ENCODE measurements around the gene UBE2D3.

UBE2D3 gene

DNA sequence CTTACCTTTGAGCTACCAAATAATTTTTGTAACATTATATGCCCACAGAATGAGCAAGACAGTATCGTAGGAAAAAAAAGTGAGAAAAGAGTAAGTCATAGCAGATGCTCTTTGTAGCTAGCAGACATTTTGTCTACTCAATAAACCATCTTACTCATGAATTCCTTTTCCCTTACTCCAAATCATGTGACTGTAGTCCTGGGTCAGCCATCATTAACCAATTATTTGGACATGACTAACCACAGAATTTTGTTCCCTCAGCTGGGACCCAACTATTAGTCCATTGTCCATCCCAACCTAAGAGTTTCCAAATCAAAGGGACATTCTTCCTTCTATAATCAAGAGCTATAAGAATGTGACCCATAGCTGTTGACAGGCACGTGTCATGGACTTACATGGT, 11.4 kb downstream of the UBE2D3 start:
- no peak for FAIRE-seq
- no peak for DNase-seq (ENCODE audit: insufficient read length)
- TF ChIP-seq TAF1 (IDR thresholded peaks at IDR 0.05; ENCODE audit: borderline replicate concordance, low read depth, low read length): no peak
- TF ChIP-seq POLR2A (IDR thresholded peaks at IDR 0.05; ENCODE audit: low read depth, low read length): no peak
- TF ChIP-seq POLR2AphosphoS5 (IDR thresholded peaks at IDR 0.05; ENCODE audit: low read depth, low read length): no peak

DNA sequence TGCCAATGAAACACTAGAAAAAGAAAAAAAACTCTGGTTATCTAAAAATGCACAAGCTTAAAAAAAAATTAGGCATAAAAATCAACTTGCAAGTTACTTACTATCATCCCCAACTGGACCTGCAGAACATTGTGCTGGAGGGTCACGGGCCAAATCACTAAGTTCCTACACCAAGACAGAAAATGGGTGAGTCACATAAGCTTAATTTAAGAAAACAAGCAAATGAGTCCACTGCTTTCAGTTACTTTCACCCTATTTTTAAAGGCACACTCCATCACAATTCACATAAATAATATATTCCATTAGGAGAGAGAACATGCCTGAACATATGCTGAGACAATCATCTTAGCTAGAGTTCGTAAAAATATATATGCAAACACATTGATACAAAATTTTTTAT, 17.7 kb downstream of the UBE2D3 start:
- TF ChIP-seq POLR2AphosphoS5 (IDR thresholded peaks at IDR 0.05; ENCODE audit: low read depth, low read length): no peak
- TF ChIP-seq POLR2A (IDR thresholded peaks at IDR 0.05; ENCODE audit: low read depth, low read length): no peak
- no peak for DNase-seq (ENCODE audit: insufficient read length)
- FAIRE-seq: peak; percentile 9

DNA sequence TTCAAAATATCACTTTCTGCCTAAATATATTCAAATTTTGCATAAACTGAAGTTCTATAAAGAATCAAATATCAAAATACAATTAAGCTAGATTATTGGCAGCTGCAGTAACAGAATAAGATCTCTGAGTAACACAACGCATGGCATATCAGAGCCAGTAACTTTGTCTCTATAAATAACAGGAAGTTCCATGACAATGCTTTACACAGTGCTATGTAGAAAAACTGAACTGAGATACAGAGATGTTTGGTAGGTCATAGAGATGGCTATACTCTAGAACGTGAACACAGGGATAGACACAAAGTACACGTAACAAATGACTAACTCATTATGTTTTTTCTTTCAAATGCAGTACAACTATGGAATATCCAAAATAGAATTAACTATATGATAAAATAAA, 18.2 kb downstream of the UBE2D3 start:
- TF ChIP-seq POLR2A (IDR thresholded peaks at IDR 0.05; ENCODE audit: low read depth, low read length) (no peak), POLR2AphosphoS5 (IDR thresholded peaks at IDR 0.05; ENCODE audit: low read depth, low read length) (no peak), TAF1 (IDR thresholded peaks at IDR 0.05; ENCODE audit: borderline replicate concordance, low read depth, low read length) (no peak)
- DNase-seq (ENCODE audit: insufficient read length): no peak
- no peak for FAIRE-seq

DNA sequence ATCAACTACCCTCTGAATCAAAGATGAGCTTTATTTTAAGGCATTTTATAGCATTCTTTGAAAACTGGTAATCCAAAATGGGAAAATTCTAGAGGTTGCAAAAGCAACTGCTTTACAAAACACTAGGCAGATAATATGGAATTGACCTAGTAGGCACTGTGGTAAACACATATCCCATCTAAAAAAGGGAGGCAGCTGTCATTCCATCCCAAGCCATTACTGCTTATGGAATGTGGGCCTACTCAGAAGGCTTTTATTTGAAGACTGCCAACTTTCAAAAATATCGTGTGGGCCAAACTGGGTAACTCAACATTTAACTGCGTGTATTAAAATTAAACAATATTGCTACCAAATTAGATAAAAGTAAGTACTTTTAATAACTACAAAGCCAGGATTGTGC, 19.3 kb downstream of the UBE2D3 start:
- FAIRE-seq: no peak

DNA sequence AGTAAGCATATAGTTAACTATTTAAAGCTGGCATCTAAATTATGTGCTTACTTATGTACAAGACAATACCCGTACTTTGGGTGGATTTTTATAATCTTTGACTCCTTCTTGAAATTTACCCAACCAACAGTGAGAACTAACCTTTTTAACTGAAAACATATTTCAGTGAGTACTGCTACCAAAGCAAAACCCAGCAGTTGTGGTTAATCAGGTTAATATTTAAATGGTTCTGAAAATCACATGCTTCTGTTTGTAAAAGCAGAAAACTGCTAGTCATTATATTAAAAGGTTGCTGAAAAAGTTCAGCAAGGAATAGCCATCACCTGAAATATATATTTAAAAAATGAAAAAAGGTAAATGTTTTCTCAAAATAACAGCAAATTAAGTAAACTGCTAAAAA, 20.0 kb downstream of the UBE2D3 start:
- FAIRE-seq (no peak), DNase-seq (ENCODE audit: insufficient read length) (no peak)
- no peak for TF ChIP-seq TAF1 (IDR thresholded peaks at IDR 0.05; ENCODE audit: borderline replicate concordance, low read depth, low read length)
- no peak for TF ChIP-seq POLR2A (IDR thresholded peaks at IDR 0.05; ENCODE audit: low read depth, low read length)
- no peak for TF ChIP-seq POLR2AphosphoS5 (IDR thresholded peaks at IDR 0.05; ENCODE audit: low read depth, low read length)

More for the DNA sequence above, 19.3 kb downstream of the UBE2D3 start:
- TF ChIP-seq POLR2A (IDR thresholded peaks at IDR 0.05; ENCODE audit: low read depth, low read length) (no peak), TAF1 (IDR thresholded peaks at IDR 0.05; ENCODE audit: borderline replicate concordance, low read depth, low read length) (no peak), POLR2AphosphoS5 (IDR thresholded peaks at IDR 0.05; ENCODE audit: low read depth, low read length) (no peak)
- DNase-seq (ENCODE audit: insufficient read length): no peak

DNA sequence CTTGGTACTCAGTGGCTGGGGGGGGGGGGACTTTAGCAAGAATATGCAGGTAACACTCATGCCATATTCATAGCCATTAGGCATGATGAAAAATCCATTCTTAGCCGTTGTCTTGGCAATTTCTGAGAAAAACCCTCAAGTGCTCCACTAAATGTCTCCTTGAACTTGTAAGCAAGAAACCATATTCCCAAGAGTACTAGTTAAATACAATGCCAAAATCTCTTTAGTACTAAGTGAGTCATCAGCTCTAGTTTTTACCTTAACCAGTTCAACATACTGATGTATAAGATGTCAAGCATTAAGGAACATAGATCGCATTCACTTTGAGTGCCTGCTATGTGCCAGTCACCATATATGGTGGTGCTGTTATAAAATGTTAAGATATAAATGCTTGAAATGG, 27.5 kb downstream of the UBE2D3 start:
- TF ChIP-seq POLR2AphosphoS5 (IDR thresholded peaks at IDR 0.05; ENCODE audit: low read depth, low read length): no peak
- TF ChIP-seq TAF1 (IDR thresholded peaks at IDR 0.05; ENCODE audit: borderline replicate concordance, low read depth, low read length): no peak
- TF ChIP-seq POLR2A (IDR thresholded peaks at IDR 0.05; ENCODE audit: low read depth, low read length): no peak
- no peak for DNase-seq (ENCODE audit: insufficient read length)
- FAIRE-seq: no peak

DNA sequence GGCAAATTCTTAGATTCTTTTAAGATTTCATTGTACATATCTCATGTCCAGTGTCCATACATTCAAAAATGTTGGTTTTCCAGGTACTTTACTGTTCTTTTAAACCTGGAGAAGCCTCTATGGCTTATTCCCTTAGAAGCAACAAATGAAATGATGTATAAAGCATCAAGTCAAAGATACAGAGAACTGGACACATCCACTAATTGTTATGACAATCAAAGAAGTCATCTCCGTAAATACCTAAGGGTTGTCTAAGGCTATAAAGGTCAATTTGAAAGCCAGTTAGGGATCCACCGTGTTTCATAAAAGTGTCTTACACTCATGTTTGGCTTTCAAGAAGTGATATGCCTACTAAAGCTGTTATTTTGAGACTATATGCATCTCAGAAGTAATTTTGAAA, 32.4 kb downstream of the UBE2D3 start:
- TF ChIP-seq POLR2A (IDR thresholded peaks at IDR 0.05; ENCODE audit: low read depth, low read length): no peak
- TF ChIP-seq POLR2AphosphoS5 (IDR thresholded peaks at IDR 0.05; ENCODE audit: low read depth, low read length): peak; percentile 59; the same call in 1 of the 2 replicates
- TF ChIP-seq TAF1 (IDR thresholded peaks at IDR 0.05; ENCODE audit: borderline replicate concordance, low read depth, low read length): no peak
- no peak for DNase-seq (ENCODE audit: insufficient read length)
- peak; percentile 24 for FAIRE-seq

DNA sequence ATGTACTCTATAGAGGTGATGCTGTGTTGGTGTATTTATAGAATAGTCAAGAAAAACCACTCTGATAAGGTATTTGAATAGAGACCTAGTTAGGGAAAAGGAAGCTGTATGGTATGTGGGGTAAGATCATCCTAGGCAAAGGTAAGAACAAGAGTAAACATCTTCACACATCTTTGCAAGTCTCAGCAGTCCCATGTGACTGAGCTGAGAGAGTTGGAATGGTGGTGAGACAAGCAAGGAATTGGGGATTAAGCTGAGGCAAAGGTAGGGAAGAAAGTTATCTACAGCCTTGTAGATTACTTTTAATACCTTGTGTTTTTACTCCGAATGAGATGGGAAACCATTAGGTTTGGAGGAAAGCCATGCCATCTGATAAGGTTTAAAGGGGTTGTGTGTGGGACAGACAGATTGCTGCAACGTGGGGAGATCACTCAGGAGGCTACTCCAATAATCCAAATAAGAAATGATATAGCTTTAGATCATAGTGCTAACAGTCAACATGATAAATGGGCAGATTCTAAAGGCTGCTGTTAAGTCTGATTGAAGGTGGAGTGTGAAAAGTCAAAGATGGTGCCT, 34.9 kb downstream of the UBE2D3 start:
- TF ChIP-seq POLR2AphosphoS5 (IDR thresholded peaks at IDR 0.05; ENCODE audit: low read depth, low read length) (peak; percentile 79), POLR2A (IDR thresholded peaks at IDR 0.05; ENCODE audit: low read depth, low read length) (peak; percentile 64), TAF1 (IDR thresholded peaks at IDR 0.05; ENCODE audit: borderline replicate concordance, low read depth, low read length) (no peak)
- peak; percentile 48 for FAIRE-seq
- no peak for DNase-seq (ENCODE audit: insufficient read length)

DNA sequence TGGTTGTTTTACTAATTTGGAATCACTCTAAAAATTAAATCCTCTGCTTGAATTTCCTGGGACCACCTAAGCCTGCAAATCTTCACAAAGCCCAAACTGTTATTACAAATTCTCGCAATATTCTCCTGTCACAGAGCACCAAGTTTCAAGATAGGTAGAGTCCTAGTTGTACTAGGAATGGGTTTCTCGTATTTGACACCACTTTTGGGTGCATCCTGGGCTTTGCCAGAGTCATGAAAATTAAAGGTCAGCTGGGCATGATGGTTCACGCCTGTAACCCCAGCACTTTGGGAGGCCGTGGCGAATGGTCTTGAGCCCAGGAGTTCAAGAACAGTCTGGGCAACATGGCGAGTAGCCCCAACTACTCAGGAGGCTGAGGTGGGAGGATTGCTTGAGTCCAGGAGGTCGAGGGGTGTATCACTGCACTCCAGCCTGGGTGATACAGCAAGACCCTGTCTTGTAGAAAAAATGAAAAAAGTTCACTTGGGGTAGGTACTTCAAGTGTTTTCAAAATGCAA, 36.0 kb downstream of the UBE2D3 start:
- TF ChIP-seq POLR2A (IDR thresholded peaks at IDR 0.05; ENCODE audit: low read depth, low read length) (no peak), TAF1 (IDR thresholded peaks at IDR 0.05; ENCODE audit: borderline replicate concordance, low read depth, low read length) (no peak), POLR2AphosphoS5 (IDR thresholded peaks at IDR 0.05; ENCODE audit: low read depth, low read length) (no peak)
- DNase-seq (ENCODE audit: insufficient read length) (no peak), FAIRE-seq (no peak)

DNA sequence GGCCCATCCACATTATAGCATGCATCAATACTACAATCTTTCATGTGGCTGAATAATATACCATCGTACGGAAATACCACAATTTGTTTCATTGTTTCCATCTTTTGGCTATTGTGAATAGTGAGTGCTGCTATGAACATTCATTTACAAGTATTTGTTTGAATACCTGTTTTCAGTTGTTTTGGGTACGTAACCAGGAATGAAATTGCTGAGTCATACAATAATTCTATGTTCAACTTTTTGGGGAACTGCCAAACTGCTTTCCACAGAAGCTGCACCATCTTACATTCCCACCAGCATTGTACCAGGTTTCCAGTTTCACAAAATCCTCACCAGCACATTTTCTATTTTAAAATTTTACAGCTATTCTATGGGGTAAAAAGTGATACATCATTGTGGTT, 38.0 kb downstream of the UBE2D3 start:
- TF ChIP-seq POLR2AphosphoS5 (IDR thresholded peaks at IDR 0.05; ENCODE audit: low read depth, low read length) (no peak), POLR2A (IDR thresholded peaks at IDR 0.05; ENCODE audit: low read depth, low read length) (no peak), TAF1 (IDR thresholded peaks at IDR 0.05; ENCODE audit: borderline replicate concordance, low read depth, low read length) (no peak)
- FAIRE-seq (no peak), DNase-seq (ENCODE audit: insufficient read length) (no peak)

DNA sequence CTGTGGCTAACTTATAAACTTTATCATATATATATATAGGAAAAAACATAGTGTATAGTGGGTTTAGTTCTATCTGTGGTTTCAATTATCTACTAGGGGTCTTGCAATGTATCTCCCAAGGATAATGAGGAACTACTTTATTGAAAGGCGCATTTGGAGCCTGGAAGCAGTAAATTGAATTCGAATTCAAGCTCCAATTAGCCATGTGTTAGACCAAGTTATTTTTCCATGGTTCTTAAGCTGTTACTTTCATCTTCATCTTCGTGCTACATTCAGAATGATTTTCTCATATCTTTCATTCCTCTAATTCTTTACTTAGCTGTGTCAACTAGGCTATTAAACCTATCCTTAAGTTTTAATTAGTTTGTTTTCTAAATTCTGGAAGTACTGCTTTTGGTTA, 39.4 kb downstream of the UBE2D3 start:
- FAIRE-seq: no peak
- no peak for DNase-seq (ENCODE audit: insufficient read length)
- TF ChIP-seq TAF1 (IDR thresholded peaks at IDR 0.05; ENCODE audit: borderline replicate concordance, low read depth, low read length) (no peak), POLR2AphosphoS5 (IDR thresholded peaks at IDR 0.05; ENCODE audit: low read depth, low read length) (no peak), POLR2A (IDR thresholded peaks at IDR 0.05; ENCODE audit: low read depth, low read length) (no peak)

DNA sequence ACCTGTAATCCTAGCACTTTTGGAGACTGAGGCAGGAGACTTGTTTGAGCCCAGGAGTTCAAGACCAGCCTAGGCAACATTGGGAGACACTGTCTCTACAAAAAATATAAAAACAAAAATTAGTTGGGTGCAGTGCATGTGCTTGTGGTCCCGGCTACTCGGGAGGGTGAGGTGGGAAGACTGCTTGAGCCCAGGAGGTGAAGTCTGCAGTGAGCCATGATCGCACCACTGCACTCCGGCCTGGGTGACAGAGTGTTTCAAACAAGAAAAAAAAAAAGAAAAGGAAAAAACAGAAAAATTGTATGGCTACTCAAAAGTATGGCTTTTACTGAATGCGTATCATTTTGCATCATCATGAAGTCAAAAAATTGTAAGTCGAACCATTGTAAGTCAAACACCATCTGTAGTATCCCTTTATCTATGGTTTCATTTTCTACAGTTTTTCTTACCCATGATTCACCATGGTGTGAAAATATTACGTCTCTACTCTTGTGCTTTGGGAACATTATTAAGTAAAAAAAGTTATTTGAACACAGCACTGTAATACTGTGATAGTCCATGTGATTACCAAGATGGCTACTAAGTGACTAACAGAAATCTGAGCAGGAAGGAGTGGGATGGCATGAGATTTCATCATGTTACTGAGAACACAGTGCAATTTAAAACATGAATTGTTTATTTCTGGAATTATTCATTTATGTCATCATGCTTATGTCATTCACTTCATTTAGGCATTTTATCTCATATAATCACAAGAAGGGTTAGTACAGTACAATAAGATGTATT, 40.1 kb downstream of the UBE2D3 start:
- no peak for FAIRE-seq
- TF ChIP-seq POLR2AphosphoS5 (IDR thresholded peaks at IDR 0.05; ENCODE audit: low read depth, low read length): no peak
- TF ChIP-seq TAF1 (IDR thresholded peaks at IDR 0.05; ENCODE audit: borderline replicate concordance, low read depth, low read length): no peak
- TF ChIP-seq POLR2A (IDR thresholded peaks at IDR 0.05; ENCODE audit: low read depth, low read length): no peak
- no peak for DNase-seq (ENCODE audit: insufficient read length)
